GM23338 (cell line): ENCODE measurements around the gene ZNF275.

ENCODE experiments used
- CTCF ChIP-seq, 2 experiments: fragments of 200-600 bp in 1 of 2; sonication (generic) in 1 of 2; conservative IDR thresholded peaks; 2 replicates each; pipeline versions ENCODE4 v1.5.1 to v1.6.1; 2016 to 2017; ENCODE audit warnings: antibody characterized with exemption in 2 of 2, low read depth in 2 of 2, mild to moderate bottlenecking in 2 of 2, moderate library complexity in 1 of 2
- EZH2 ChIP-seq: fragments of 200-600 bp; sonication (generic); IDR thresholded peaks from one replicate; pipeline ENCODE4 v1.8.0; 2017; ENCODE audit warnings: antibody characterized with exemption, mild to moderate bottlenecking, low read depth; ENCODE audit not compliant: unreplicated experiment
- EZH2phosphoT487 ChIP-seq: fragments of 200-600 bp; sonication (generic); IDR thresholded peaks from one replicate; pipeline ENCODE4 v1.8.1; 2018; ENCODE audit warnings: antibody characterized with exemption; ENCODE audit not compliant: unreplicated experiment
- JUNB ChIP-seq: IDR thresholded peaks from one replicate; pipeline ENCODE4 v1.6.1; 2016; ENCODE audit warnings: antibody characterized with exemption; ENCODE audit not compliant: unreplicated experiment
- NANOG ChIP-seq: IDR thresholded peaks from 2 replicates; pipeline ENCODE4 v1.6.1; 2016; ENCODE audit warnings: antibody characterized with exemption, borderline replicate concordance
- POLR2AphosphoS5 ChIP-seq: IDR thresholded peaks from 2 replicates; pipeline ENCODE4 v1.6.1; 2016; ENCODE audit warnings: antibody characterized with exemption, low read depth
- REST ChIP-seq: IDR thresholded peaks from one replicate; pipeline ENCODE4 v1.6.1; 2018; ENCODE audit warnings: antibody characterized with exemption; ENCODE audit not compliant: unreplicated experiment
- ZNF114 ChIP-seq: fragments of 250-450 bp; sonication (Bioruptor Pico); IDR thresholded peaks from 2 replicates; pipeline ENCODE4 v1.5.0; 2020; ENCODE audit warnings: mild to moderate bottlenecking, moderate library complexity
- ZNF331 ChIP-seq: fragments of 250-450 bp; sonication (Bioruptor Pico); IDR thresholded peaks from 2 replicates; pipeline ENCODE4 v1.5.0; 2020; ENCODE audit warnings: low read depth, mild to moderate bottlenecking, moderate library complexity

GRCh38 chrX:153388722-153389459 is 54.9 kb downstream of the ZNF275 start:
- TF ChIP-seq CTCF (conservative IDR thresholded peaks at IDR 0.05; ENCODE audit: low read depth in 2 of 2), result no peak
- TF ChIP-seq EZH2, result no peak
- TF ChIP-seq JUNB, result no peak
- TF ChIP-seq POLR2AphosphoS5, result no peak
- no peak for TF ChIP-seq ZNF331 (CRISPR knock-in tag)
- no peak for TF ChIP-seq REST
- no peak for TF ChIP-seq EZH2phosphoT487
- no peak for TF ChIP-seq ZNF114 (CRISPR knock-in tag)
- TF ChIP-seq NANOG, result no peak
